GM21786 (cell line): Measurements from ENCODE around the gene PTK6.

Source experiments
- ATAC-seq: cut with Tn5 transposase; IDR thresholded peaks from one replicate; pipeline ENCODE4 v1.9.1; 2021; ENCODE audit not compliant: unreplicated experiment

The PTK6 gene

GRCh38 chr20:63497138-63497945 is 39.8 kb downstream of the PTK6 start:
- ATAC-seq: no peak

GRCh38 chr20:63496596-63497120 is 40.5 kb downstream of the PTK6 start:
- ATAC-seq: no peak

GRCh38 chr20:63495741-63496595 is 41.2 kb downstream of the PTK6 start:
- no peak for ATAC-seq

DNA sequence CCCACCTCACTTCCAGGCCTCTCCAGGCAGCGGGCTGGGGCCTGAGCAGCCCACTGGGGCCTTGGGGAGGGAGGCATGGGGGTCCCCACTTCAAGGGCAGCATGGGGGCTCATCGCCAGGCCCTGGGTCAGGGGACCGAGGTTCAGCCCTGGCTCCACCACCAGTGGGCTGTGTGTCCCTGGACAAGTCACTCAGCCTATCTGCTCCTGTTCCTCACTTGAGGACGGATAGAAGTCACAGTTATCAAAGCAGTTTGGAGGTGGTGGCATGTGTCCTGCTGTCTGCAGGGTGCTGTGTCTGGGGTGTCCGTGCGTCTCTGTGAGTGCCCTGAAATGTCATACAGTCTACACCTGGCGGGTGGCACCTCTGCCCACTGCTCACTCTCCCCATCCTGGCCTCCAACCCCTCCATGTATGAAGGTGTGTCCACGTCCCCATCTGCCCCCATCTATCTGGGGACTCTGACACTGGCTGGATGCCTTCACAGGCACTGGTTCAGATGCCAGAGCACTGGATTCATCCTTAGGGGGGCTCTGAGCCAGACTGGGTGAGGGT is 41.9 kb downstream of the PTK6 start:
- no peak for ATAC-seq

GRCh38 chr20:63494420-63495166 is 42.6 kb downstream of the PTK6 start:
- no peak for ATAC-seq

- no peak for ATAC-seq
These were observed 43.1 kb downstream of the PTK6 start for GRCh38 chr20:63494084-63494419.

DNA sequence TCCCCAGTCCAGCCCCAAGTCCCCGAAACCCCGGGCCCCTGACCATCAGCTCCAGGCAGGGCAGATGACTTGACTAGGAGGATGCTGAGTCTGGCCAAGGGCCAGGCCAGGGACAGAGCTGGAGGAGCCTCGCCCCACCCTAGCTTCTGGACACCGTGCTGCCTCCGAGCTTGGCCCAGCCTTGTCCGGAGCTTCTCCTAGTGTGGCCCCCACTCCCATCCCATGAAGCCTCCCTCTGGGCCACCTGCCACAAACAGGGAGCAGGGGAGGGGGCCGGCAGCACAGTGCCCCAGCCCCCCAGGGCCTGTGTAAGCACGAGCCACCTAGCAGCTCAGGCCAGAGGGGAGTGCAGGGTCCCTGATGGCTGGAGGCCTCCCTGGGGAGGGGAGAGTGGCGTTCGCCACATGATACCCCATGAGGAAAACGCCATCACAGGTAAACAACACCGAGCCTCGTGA is 43.6 kb downstream of the PTK6 start:
- ATAC-seq: no peak

DNA sequence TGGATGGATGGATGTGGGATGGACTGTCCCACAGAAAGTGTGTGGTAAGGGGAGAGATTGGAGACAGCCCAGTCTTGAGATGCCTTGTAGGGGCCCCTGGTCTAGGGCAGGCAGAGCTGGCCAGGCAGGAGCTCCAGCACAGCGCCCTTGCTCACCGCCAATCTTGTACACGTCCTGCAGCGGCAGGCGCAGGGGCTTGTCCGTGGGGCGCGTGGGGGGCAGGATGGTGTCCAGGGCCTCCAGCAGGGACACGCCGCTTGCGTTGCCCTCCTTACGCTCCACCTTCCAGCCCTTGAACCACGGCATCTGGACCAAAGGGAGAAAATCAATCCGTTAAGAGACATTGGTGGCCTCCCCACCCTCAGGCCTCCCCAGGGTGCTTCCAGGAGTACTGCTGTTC is 44.2 kb downstream of the PTK6 start:
- ATAC-seq: no peak

DNA sequence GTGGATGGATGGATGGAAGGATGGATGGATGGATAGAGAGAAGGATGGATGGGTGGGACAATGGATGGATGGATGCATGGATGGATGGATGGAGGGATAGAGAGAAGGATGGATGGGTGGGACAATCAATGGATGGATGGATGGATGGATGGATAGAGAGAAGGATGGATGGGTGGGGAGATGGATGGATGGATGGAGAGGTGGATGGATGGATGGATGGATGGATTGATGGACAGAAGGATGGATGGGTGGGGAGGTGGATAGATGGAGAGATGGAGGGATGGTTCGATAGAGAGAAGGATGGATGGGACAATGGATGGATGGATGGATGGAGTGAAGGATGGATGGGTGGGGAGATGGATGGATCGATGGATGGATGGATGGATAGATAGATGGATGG is 44.7 kb downstream of the PTK6 start:
- ATAC-seq: no peak

GRCh38 chr20:63491635-63492230 is 45.4 kb downstream of the PTK6 start:
- no peak for ATAC-seq

DNA sequence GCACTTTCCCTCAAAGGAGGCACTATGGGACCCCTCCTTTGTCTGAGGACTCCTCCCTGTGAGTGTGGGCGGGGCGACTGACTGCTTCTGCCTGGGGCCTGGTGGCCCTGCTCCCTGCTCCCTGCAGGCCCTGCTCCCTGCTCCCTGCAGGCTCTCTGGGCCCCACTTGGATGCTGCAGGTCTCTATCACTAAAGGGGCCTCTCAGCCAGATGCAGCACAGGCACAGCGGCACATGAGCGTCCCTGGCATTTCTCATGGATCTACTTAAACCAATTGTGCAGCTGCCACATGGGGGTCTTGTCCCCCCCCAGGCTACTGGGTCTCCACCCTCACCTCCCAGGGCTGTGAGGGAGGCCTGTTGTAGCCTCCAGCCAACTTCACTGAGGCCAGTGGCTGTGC is 46.1 kb downstream of the PTK6 start:
- no peak for ATAC-seq

DNA sequence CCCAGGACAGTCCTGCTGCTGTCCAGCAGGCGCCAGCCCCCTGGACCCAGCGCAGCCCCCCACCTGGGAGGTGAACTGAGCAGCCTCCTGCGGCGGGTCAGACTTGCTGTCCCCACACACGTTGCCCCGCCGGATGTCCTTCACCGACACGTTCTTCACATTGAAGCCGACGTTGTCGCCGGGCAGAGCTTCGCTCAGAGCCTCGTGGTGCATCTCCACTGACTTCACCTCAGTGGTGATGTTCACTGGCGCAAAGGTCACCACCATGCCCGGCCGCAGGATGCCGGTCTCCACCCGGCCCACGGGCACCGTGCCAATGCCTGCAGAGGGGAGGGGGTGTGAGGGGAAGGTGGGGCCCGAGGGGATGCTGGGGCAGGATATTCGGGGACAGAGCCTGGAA is 46.8 kb downstream of the PTK6 start:
- no peak for ATAC-seq

DNA sequence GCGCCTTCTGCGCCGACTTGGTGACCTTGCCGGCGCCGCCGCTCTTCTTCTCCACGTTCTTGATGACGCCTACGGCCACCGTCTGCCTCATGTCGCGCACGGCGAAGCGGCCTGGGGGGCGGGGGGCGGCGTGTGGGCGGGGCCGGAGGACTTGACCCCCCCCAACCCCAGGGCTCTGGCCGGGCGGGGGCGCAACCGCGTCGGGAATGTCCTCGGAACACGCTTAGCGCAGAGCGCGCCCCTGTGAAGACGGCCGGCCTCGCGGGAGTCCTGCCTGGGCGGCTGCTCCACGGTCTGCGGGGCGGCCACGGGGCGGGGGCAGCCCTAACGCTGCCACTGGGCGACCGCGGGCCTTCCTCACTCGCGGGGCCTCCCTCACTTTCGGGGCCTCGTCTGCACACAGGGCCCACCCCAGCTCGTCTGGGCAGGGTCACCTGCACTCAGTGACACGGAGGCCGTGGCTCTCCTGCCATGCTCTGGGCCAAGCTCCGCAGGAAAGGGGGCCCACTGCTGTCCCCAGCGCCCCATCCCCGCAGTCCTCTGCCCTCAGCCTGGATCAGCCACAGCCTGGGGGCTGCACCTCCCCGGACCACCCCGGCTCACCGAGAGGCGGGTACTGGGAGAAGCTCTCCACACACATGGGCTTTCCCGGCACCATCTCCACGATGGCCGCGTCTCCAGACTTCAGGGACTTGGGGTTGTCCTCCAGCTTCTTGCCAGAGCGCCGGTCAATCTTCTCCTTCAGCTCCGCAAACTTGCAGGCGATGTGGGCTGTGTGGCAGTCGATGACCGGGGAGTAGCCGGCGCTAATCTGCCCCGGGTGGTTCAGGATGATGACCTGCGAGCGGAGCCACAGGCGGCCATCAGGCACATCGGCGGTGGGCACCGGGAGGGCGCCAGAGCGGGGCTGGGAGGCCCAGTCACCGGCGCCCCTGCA is 48.6 kb downstream of the PTK6 start:
- ATAC-seq: no peak

- no peak for ATAC-seq
These were observed 49.4 kb downstream of the PTK6 start for GRCh38 chr20:63487781-63488241.

DNA sequence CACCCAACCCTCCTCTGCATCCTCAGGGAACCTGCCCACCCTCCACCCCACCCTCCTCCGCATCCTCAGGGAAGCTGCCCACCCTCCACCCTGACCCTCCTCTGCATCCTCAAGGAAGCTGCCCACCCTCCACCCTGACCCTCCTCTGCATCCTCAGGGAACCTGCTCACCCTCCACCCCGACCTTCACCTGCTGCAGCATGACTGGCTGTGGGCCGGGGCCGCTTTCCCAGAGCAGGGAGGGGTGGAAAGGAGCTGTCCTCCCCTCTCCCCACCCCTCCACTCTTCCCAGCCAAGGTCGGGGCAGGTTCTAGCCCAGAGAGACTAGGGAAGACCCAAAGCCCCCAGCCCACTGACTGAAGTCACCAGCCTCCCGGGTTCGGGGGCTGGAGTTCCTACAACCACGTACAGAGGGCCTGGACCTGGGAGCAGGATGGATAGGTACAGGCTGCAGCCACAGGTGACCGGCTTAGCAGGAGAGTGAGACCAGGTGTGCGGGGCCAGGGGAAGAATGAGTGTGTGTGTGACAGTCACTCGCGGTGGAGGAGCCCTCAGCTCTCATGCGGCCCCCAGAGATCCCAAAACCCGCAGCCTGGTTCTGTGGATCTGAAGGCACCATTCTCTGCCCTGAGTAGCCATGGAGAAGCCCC is 49.9 kb downstream of the PTK6 start:
- no peak for ATAC-seq

GRCh38 chr20:63486300-63486855 is 50.8 kb downstream of the PTK6 start:
- ATAC-seq: no peak

- no peak for ATAC-seq
These were observed 52.3 kb downstream of the PTK6 start for GRCh38 chr20:63484651-63485403.

DNA sequence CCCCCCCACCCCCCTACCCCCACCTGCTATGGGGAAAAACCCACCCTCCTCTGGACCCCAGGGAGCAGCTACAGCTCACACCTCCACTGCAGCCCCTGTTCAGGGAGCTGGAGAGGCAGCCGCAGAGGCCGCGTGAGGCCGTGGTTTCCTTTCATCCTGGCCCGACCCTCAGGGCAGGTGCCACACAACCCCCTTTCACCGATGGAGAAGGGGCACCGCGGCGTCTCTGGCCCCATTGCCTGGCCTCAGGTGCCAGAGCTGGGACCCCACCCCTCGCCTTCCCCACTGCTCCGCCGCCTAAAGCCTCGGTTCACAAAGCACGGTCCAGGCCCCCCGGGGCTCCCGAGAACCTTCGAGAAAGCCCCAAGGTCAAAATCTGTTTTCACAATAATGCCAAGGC is 52.9 kb downstream of the PTK6 start:
- ATAC-seq: no peak
